Measurements from ENCODE around the gene PDE7B.

PDE7B gene

DNA sequence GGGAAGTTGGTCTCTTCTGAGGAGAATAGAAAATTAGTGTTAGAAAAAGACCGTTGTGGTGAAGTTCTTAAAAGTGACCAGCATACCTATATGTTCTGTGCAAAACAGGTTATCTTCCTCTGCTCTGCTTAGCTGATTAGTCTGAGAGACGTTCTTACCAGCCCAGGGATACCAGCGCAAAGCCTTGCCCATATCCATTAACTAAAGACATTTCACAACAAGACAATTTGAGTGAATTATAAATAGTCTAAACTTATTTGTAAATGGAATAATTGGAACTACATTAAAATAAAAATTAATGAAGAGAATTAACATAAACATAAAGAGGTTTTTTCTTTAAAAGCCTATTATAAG, 144.0 kb downstream of the PDE7B start:
- DNase-seq (ENCODE audit: low read depth) = no peak
- TF ChIP-seq, protein P1, sequence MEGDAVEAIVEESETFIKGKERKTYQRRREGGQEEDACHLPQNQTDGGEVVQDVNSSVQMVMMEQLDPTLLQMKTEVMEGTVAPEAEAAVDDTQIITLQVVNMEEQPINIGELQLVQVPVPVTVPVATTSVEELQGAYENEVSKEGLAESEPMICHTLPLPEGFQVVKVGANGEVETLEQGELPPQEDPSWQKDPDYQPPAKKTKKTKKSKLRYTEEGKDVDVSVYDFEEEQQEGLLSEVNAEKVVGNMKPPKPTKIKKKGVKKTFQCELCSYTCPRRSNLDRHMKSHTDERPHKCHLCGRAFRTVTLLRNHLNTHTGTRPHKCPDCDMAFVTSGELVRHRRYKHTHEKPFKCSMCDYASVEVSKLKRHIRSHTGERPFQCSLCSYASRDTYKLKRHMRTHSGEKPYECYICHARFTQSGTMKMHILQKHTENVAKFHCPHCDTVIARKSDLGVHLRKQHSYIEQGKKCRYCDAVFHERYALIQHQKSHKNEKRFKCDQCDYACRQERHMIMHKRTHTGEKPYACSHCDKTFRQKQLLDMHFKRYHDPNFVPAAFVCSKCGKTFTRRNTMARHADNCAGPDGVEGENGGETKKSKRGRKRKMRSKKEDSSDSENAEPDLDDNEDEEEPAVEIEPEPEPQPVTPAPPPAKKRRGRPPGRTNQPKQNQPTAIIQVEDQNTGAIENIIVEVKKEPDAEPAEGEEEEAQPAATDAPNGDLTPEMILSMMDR (conservative IDR thresholded peaks at IDR 0.05; ENCODE audit: low read depth, low read length) = no peak
- H3K4me3 ChIP-seq (ENCODE audit: low read length) = no peak overlapping the region

DNA sequence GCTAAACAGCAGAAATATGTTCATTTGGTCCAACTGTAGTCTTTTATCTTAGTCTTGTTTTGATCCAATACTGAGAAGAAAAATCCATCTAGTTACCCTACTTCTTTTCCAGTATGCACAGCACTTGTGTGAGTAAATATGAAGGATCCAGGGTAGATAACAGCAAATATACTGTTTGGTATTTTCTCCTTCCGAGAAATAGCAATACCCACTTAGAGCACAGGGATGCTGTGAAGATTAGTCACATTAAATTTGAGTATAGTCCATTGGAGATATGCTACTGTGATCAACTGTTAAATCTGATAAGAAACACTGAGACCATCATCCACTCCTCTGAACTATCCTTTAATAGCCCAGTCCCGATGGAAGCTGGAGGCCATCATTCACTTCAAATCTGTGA, 145.2 kb downstream of the PDE7B start:
- no peak for DNase-seq (ENCODE audit: low read depth)
- H3K4me3 ChIP-seq (ENCODE audit: low read length) = no peak overlapping the region
- TF ChIP-seq, protein P1 (conservative IDR thresholded peaks at IDR 0.05; ENCODE audit: low read depth, low read length) = no peak

DNA sequence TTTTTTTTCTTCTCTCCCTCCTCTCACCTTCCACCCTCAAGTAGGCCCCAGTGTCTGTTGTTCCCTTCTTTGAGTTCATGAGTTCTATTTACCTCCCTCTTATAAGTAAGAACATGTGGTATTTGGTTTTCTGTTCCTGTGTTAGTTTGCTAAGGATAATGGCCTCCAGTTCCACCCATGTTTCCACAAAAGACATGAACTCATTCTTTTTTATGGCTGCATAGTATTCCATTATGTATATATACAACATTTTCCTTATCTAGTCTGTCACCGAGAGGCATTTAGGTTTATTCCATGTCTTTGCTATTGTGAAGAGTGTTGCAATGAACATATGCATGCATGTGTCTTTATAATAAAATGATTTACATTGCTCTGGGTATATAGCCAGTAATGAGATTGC, 147.9 kb downstream of the PDE7B start:
- TF ChIP-seq, protein P1 (conservative IDR thresholded peaks at IDR 0.05; ENCODE audit: low read depth, low read length) = no peak
- DNase-seq (ENCODE audit: low read depth) = no peak
- no peak overlapping the region for H3K4me3 ChIP-seq (ENCODE audit: low read length)

DNA sequence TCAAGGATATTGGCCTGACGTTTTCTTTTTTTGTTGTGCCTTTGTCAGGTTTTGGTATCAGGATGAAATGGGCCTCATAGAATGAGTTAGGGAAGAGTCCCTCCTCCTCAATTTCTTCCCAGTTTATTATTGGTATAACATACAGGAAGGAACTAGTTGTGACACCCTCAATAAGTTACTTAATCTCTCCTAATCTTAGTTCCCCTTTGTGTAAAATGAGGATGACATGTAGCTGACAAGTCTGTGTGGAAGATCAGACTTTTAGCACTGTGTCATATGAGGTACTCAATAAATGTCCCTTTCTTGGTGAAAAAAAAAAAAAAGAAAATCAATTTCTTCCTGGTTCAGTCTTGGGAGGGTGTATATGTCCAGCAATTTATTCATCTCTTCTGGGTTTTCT, 155.8 kb downstream of the PDE7B start:
- TF ChIP-seq, protein P1 (conservative IDR thresholded peaks at IDR 0.05; ENCODE audit: low read depth, low read length) = no peak
- H3K4me3 ChIP-seq (ENCODE audit: low read length) = no peak overlapping the region
- no peak for DNase-seq (ENCODE audit: low read depth)

DNA sequence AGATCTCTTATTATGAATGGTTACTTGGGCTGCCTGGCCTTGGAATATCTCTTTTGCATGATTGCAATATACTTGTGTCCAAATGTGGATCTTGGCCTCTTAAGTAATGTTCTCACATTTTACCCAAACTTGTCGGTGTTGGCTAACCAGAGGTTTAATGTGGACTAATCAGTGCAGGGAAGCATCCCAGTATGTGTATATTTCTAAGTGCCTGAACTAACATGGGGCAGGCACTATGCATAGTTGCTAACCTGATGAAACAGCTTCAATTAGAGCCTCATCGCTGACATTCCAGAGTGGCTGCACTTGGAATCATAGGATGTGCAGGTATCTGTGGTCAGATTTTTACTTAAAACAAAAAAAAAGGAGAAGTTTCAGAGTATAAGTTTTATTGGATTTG, 160.0 kb downstream of the PDE7B start:
- TF ChIP-seq, protein P1 (conservative IDR thresholded peaks at IDR 0.05; ENCODE audit: low read depth, low read length) = no peak
- DNase-seq (ENCODE audit: low read depth) = no peak
- H3K4me3 ChIP-seq (ENCODE audit: low read length) = no peak overlapping the region

DNA sequence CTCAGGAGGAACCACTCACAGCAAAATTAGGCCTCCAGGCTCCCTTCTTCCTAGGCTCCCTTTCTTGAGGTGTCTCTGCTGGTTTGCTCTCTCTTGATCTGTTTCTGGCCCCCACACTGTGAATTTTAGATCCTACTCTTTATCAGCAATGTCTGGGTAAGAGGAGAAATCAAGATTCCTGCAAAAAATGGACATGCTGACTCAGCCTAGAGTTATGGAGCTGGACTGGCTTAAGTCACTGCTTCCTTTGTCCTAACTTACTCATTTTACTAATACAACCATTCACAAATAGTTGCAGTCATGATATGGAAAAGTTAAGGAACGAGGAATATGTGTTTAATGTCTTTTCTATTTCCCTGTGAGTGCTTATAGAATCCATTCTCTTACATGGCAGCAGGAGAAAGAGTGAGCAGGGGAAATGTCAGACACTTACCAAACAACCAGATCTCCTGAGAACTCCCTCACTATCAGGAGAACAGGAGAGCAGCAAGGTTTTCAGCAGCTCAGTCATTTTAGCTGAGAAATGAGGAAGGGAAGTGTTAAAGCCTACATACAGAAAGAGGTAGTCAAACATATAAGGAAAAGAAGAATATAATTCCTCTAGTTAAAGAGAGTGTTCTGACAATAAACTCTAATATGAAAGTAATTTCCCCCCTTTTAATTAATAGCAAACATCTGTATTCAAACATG, 160.8 kb downstream of the PDE7B start:
- H3K4me3 ChIP-seq (ENCODE audit: low read length) = no peak overlapping the region
- DNase-seq (ENCODE audit: low read depth) = peak; percentile 77
- TF ChIP-seq, protein P1 (conservative IDR thresholded peaks at IDR 0.05; ENCODE audit: low read depth, low read length) = no peak

DNA sequence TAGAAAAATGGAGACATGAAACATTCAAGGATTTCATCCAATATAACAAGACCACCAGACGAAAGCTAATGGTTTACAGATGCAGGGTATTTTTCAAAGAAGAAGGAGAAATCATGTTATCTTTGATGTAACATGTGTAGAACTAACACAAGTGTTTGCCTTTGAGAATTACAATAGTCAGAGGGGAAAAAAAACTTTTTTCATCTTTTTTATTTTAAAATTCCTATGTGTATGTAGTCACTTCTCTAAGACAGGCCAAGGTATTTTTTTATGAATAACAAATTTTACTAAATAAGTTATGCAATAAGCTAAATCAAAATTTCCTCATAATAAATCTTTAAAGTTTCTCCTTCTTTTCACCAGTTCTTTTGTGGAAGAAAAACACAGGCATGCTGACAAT, 161.4 kb downstream of the PDE7B start:
- TF ChIP-seq, protein P1 (conservative IDR thresholded peaks at IDR 0.05; ENCODE audit: low read depth, low read length) = no peak
- DNase-seq (ENCODE audit: low read depth) = no peak
- H3K4me3 ChIP-seq (ENCODE audit: low read length) = no peak overlapping the region

Measured in retinal pigment epithelial cell (primary cell).